NCI-H510A (cell line): ENCODE measurements around the gene MEA1.
A peak's percentile ranks its signal among the peaks of the same experiment; 100 is the strongest.
"Not testable (repeated sequence)": the region's sequence is repeated elsewhere in the genome, so short reads cannot be mapped to it uniquely, and the experiment has no call there.

Source experiments
- DNase-seq: peaks from one replicate; lab custom pipeline; 2025; lab: John Stamatoyannopoulos, UW

Gene MEA1

DNA sequence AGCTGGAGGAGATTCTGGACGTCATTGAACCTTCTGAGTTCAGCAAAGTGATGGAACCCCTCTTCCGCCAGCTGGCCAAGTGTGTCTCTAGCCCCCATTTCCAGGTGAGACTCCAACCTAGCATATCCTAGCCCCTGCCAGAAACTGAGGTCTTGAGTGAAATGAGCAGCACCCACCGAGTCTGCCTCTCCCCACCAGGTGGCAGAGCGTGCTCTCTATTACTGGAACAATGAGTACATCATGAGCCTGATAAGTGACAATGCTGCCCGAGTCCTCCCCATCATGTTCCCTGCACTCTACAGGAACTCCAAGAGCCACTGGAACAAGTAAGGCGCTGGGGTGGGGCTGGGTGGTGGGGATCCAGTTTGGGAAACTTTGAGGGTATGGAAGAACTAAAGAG lies 4.6 kb downstream of the MEA1 start:
- DNase-seq: peak; percentile 45

DNA sequence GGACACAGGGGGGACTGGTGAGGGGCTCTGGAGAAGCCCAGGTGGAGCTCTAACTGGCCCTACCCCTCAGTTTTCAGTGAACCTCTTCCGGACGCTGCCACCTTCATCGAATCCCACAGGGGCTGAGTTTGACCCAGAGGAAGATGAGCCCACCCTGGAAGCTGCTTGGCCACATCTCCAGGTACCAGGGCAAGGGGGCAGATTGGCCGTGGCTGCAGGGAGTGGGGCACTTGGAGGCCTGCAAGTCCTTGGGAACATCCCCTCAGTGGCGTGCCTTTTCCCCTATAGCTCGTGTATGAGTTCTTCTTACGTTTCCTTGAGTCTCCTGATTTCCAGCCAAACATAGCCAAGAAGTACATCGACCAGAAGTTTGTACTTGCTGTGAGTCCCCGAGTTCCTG lies 6.6 kb downstream of the MEA1 start:
- no peak for DNase-seq

DNA sequence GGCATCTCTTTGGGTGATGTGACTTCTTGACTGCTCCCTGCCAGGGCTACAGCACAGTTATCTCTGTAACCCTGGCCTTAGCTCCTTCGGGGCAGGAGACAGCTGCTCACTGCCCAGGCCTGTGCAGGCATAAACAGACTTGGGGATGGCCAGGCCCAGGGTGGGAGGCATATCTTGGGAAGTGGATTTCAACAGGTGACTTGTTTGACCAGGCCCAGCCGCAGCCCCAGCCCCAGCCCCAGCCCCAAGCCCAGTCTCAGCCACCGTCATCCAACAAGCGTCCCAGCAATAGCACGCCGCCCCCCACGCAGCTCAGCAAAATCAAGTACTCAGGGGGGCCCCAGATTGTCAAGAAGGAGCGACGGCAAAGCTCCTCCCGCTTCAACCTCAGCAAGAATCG lies 7.5 kb downstream of the MEA1 start:
- no peak for DNase-seq

DNA sequence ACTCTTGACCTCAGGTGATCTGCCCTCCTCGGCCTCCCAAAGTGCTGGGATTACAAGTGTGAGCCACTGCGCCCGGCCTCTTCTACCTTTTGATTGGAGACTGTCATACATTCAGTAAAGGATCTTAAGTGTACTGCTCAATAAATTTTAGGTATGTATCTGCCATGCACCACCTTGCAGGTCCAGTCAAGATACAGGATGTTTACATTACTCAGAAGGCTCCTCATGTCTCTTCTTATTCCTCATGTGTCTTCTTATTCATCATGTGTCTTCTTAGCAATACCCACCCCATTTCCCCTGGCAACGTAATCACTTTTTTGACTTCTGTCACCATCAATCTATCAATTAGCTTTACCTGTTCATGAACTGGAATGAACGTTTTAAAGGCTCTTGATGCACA lies 7.9 kb downstream of the MEA1 start:
- no peak for DNase-seq

DNA sequence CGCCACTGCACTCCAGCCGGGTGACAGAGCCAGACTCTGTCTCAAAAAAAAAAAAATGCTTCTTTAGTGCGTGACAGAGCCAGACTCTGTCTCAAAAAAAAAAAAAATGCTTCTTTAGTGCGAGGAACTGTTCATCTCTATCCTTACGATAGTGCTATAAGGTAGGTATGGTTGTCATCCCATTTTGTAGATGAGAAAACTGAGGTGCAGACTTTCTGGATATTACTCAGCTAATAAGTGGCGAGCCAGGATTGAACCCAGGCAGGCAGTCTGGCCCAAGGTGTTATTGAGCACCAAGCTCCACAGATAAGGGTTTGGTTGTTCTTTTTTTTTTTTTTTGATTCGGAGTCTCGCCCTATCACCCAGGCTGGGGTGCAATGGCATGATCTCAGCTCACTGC lies 11.9 kb downstream of the MEA1 start:
- DNase-seq: no peak

DNA sequence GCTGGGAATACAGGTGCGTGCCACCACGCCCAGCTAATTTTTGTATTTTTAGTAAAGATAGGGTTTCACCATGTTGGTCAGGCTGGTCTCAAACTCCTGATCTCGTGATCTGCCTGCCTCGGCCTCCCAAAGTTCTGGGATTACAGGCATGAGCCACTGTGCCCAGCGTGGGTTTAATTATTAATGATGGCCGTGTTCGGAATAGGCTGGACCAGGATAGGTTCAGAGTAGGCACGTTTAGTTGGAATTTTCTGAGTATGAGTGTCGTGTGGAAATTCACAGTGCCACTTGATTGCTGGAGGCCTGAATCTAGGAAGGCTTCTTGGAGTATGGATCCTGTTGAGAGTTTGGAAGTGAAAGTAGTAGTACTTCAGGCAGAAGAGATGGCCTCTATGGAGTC lies 15.5 kb downstream of the MEA1 start:
- not testable (repeated sequence) for DNase-seq

DNA sequence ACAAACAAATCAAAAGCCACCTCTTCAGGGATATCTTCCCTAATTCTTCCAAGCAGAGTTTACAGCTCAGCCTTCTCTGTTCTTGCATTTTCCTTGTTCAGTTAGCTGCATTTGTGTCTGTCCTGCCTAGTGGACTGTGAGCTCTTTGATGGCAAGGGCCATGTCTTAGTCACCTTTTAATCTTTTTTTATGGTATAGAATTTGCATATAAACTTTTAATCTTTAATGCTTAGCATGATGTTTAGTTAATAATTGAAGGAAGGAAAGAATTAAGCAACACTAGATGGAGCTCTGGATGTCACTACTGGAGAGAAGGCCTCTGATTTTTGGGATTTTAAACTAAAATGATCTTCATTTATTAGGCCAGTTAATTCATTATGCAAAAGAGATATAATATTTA lies 17.2 kb downstream of the MEA1 start:
- DNase-seq: no peak

DNA sequence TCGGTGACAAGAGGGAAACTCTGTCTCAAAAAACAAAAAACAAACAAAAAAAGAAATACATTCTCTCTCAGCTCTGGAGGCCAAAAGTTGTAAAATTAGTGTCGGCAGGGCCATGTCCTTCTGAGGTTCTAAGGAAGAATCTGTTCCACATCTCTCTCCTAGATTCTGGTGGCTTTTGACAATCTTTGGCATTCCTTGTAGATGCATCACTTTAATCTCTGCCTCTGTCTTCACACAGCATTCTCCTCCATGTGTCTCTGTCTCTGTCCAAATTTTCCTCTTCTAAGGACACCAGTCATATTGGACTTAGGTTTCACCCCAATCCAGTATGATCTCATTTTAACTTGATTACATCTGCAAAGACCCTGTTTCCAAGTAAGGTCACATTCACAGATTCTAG lies 20.3 kb downstream of the MEA1 start:
- no peak for DNase-seq

DNA sequence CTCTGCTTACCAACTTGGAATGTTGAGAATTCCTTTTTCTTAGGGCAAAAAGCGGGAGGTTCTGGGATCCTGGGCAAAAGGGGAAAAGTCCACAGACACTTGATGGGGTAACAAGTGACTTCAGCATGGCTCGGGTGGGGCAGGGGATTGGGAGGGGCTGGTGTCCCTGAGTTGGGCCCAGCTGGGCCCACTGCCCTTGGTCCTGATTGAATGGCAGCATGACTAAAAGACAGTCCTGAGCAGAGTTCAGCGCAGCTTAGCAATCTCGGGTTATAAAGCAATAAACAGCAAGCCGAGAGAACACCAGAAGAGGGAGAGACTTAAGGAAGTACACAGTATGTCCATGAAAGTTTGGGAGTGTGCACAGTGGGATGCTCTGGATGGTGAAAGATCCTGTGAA lies 23.8 kb downstream of the MEA1 start:
- no peak for DNase-seq

DNA sequence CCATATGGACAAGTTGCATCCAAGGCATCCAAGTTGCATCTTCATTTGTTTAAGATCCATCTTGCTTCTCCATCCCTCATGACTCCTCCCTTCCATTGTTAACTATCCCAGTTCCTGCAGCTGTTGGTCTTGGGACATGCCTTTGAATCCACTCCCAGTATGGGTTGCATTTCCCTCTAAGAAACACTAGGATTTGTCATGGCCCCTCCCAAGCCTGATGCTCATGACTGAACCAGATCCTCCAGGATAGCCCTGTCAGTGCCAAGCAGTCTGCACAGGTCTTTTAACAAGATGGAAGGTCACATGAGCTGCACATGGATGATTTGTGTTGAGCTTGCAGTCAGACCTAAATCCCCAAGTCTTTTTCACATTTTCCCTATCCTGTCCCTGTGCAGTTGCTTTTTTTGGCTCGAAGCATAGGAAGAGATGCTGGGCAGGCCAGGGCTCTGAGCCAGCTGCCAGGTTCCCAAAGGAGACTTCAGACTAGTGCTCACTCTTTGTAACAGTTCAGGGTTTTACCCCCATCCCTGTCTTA lies 25.2 kb downstream of the MEA1 start:
- DNase-seq: no peak

DNA sequence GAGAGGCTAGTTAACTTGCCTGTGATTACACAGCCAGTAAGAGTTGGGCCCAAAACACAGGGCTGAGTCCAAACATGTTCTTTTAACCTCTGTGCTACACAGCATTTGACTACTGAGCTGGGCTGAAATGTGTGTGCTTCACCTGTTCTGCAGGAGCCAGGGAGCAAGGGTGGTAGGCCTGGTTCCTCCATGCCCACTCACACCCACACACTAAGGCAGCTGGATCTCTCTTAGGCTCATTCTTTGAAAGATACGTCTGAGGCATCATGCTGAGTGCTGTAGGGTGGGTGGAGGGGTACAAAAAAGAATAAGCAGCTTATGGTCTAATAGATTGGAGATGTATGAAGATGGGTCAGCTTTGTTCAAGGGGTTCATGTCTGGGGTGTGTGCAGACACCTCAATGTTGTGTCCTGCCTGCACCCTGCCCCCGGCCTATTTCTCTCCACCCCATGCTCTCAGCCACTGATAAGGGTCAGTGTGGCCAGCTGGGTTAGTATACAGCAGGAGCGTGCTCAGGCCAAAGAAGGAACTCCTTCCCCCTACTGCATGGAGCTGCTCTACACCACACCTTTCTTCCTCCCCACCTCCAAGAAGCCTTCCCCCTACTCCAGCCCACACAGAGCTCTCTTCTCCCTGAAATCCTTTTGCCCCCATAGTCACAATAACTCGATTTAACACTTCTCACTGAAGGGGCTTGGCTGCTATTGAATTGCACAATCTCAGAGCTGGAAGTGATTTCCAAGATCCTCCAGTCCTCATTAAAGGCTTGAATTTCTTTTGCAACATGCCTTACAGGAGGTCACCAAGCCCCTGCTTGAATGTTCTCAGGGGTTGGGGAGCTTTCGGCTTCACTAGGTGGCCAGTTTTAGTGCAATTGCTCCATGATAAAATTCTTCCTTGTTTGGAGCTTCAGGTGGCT lies 26.0 kb downstream of the MEA1 start:
- no peak for DNase-seq

DNA sequence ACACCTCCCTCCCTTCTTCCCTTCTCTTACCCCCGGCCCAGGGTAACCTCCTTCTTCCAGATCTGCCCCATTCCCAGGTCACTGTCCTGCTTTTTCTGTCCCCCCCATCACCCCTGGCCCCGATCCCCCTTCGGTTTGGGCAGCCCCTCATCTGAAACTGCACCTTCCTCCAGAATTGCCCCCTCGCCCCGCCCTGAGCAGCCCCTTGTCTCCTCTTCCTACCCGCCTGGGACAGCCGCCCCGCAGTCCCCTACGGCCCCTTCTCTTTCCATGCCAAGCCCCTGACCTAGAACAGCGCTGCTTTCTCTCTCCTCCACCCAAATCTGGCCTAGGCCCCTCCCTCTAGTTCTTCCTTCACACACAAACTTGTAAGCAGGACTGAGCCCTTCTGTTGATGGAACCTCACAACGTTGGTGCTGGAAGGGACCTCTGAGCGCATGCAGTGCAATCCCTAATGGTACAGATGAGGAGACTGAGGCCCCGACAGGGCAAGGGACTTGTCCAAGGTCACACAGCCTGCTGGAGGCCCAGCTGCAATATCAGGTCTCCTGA lies 28.7 kb downstream of the MEA1 start:
- no peak for DNase-seq

DNA sequence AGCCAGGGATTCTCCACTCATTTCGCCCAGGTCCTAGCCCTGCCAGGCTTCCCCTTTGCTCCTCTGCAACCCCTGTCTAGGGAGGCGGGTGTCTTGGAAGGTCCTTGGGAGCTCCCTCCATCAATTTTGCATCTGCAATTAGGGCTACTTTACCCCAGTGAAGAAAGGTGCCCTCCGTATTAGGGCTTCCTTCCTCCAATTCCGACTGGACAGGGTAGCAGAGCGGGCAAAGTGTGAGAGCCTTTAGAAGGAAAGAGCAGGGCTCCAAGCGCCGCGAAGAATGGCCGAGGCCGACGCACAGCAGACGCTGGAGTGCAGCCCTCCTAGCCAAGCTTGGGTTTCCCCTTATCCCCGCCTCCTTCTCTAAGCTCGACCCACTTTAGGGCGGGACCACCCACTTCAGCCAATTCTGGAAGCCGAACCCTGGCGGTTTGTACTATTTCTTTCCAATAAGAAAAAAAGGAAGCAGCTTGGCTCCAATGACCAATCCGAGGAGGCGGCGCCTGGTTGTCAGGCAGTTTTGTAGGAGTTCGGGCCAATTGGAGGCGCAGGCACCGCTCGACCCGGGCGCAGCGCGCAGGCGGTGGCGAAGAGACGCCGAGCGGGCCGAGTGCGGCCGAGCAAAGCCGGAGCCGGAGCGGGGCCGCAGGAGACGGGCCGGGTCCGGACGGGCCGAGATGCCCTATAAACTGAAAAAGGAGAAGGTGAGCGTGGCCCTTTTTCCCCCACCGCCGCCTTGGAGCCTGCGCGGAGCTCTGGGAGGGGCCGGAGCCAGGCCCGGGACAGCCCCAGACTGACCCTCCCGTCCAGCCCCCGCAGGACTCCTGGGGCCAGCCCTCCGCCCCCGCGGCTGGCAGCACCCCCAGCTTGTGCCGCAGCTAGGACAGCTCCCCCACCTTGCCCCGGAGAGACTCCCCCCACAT lies 29.5 kb downstream of the MEA1 start, which contains the start of gene PPP2R5D:
TSS of gene PPP2R5D (plus strand) at position 570 of the 923 bp plus-strand sequence. CDS start at position 678, 108 bp downstream.
- peak; percentile 99 for DNase-seq

DNA sequence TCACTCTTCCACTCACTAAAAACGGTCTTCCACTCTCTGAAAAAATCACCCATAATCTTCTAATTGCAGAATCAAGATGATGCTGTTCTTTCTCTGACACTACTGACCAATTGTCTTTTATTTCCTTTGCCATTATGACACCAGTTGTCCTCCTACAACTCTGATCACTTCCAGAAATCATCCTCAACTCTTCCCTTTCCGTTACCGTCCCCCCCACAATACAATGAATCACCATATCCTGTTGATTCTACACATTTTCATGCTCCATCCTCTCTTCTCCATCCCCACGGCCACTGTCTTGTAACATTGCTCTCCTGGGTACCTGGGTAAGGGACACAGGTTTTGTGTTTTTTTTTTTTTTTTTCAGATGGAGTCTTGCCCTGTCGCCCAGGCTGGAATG lies 31.9 kb downstream of the MEA1 start:
- no peak for DNase-seq

DNA sequence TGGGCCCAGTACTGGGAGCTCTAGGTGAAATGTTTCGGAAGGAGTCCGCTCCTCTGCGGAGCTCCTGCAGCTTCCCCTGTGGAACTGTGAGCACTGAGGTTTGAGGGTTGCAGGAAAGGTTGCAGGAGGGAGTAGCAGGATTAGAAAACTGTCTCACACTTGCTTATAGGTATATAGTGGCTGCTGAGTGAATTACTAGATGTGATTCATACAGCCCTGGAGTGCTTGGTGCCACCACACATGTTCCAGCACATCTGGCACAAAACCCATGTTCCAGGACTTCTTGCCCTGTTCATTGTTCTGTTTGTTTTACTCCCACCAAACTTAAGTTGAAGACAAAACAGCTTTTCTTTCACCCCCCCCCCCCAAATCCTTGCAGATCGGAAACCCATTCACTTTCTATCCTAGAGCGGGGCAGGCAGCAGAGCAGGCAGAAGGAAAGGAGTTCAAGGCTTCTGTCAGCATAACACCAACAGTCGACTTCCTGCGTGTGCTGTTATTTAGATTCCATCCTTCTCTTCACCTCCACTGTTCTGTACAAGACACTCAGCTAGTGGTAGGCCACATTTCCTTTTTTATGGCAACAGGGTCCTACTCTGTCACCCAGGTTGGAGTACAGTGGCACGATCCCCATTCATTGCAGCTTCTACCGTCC lies 34.1 kb downstream of the MEA1 start:
- no peak for DNase-seq

DNA sequence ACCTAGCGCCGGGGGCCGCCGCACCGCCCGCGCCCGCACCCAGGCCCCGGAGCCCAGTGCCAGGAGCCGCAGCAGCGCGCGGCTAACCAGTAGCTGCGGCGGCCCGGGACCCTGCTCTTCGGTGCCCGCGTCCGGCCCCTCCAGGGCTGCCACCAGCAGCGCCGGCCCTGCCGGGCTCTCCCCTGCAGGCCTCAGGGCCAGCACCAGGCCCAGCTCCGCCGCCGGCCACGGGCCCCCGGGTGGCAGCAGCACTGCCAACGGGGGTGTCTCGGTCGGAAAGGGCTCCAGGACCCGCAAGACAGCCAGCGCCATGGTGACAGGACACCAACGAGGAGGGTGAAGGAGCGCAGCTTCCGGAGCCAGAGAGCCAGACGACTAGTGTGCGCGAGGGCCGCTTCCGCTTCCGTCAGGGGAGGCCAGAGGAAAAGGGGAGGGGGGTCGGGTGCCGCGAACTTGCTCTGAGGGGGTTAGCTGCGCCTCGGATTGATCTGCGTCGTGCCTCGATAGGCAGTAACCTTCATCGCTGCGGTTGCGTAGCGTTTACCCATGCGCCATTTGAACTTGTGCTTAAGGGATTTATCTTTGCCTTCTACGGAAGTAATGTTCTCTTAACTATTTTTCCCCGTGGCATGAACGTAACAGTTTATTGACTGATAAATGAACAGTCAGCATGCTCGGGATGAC lies 34.8 kb downstream of the MEA1 start, which contains the start of gene PEX6:
TSS of gene PEX6 (minus strand) at position 343 of the 684 bp plus-strand sequence. CDS start at position 312, 31 bp downstream.
- peak; percentile 97 for DNase-seq

DNA sequence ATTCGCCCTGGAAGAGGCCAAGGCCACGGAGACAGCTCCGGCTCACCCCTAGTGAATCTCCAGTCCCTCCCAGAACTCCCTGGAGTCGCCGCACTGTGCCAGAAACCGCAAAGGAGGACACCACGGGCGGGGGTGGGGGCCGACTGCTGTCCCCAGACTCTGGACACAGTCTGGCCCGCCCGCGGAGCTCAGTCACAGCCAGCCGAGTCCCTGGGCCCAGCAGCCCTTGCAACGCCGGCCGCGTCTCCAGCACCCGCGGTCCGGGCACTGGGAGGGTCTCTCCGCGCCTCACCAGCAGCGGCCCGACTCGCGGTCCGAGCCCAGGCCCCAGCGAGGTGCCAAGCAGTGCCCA lies 35.3 kb downstream of the MEA1 start:
- DNase-seq: no peak

DNA sequence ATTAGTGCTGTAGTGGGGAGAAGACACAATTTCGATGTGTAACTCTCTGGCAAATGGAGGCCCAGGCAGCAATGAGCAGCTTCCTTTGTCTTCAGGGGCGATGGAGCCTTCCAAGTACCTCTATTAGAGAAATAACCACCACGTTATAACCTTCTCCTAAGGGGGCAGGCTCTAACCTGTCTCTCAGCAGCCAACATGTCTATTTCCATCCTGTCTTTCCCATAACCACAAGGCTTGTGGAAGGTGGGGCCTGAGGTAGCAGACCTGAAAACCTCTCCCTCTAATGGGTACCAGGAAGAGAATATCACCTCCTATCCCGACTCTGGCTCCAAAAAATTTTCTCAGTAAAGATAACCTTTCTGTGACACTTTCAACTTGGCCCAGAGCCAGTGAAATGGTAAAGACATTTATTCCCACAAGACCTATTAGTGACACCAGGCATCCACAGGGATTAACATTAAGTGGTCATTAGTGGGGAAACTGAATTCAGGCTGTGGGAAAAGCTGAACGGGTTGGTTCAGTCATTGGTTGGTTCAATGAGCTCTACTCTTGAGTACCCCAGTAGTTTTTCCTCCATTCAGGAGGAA lies 38.7 kb downstream of the MEA1 start:
- DNase-seq: no peak

DNA sequence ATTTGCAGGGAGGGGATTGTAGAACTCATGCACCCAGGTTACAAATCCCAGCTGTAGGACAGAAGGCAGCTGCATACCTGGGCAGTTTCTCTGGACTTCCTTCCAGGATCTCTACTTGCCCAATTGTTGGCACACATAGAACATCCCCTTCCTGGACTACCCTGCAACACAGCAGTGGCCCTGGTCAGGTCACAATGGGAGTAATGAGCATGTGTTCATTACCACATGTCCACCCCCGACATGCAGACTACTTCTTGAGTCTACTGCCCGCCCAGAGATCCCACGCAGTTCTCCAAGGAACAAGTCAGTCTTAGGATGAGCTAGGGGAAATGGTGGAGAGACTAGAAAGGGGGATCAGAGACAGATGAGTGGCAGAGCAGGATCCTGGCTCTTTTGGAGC lies 39.8 kb downstream of the MEA1 start:
- no peak for DNase-seq

DNA sequence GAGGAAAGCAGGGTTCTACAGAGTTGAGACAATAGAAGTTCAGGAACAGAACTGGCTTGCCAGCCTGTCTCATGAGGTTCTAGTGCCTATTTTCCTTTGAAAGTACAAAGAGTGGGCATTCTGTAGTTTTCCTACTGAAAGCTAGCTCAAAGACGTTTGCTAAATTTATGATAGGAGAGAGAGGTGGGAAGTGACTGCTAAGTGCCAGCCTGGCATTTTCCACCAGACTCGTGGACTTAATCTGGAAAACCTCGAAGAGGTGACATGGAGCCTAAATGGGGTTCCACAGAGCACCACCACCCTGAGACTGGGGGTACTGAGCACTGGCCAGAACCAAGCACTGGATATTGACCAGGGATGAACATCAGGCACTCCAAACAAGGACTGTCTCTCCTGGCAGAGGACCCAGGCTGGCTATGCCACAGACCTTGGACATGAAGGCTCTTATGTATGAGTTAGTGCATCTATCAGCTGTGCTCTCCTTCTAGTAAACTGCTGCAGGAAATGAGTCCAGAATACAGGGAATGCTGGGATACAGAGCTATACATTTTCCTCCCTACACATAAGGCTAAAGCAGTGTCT lies 41.9 kb downstream of the MEA1 start:
- DNase-seq: no peak
